RPMI7951 (cell line): ENCODE data around the gene GSK3B. TPM values are rescaled to one million over a fixed set of nuclear protein-coding genes. Genes with fewer than 3 reads are reported as not detected.
"Not testable (repeated sequence)": the region's sequence is repeated elsewhere in the genome, so short reads cannot be mapped to it uniquely, and the experiment has no call there.

Source experiments
- DNase-seq: peaks from one replicate; pipeline ENCODE4 v3.0.0-alpha.2; 2012; ENCODE audit warnings: low read depth
- total RNA-seq: library from RNA; depleted of rRNA; stranded (reverse); fragments of >200 nt; shearing (Covaris generic); gene quantifications from 2 replicates; pipeline ENCODE4 v1.2.3, GENCODE V29; 2014

GSK3B gene
- total RNA-seq, 1 experiment from 2014 or later, result 55.5 TPM

DNA sequence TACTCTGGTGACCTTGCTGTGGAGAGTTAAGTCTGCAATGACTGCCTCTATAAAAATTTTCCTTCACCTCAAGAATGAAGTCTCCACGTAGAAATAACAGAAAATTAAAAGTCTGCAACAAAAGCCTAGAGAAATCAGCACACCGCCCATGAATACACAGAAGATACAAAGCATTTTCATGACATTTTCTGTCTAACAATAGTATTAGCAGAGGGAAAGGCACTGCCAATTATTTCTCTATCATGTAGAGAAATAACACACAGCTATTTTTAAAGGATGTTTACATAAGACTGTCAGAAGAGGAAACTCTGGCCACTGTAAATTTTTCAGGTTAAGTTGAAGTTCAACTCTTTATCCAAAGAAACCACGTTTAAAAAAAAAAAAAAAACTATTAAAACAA lies 80.8 kb downstream of the GSK3B start:
- DNase-seq, result no peak

- not testable (repeated sequence) for DNase-seq
Observed at GRCh38 chr3:120005741-120006140, 88.5 kb downstream of the GSK3B start.

DNA sequence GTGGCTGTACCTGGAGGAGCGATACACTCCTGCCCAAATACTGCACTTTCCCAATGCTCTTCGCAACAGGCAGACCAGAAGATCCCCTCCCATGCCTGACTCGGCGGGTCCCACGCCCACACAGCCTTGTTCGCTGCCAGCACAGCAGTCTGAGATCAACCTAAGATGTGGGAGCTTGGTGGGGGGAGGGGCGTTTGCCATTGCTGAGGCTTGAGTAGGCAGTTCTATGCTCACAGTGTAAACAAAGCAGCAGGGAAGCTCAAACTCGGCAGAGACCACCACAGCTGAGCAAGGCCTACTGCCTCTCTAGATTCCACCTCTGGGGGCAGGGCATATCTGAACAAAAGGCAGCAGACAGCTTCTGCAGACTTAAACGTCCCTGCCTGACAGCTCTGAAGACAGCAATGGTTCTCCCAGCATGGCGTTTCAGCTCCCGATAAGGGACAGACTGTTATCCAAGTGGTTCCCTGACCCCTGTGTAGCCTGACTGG lies 90.2 kb downstream of the GSK3B start:
- DNase-seq, result not testable (repeated sequence)

DNA sequence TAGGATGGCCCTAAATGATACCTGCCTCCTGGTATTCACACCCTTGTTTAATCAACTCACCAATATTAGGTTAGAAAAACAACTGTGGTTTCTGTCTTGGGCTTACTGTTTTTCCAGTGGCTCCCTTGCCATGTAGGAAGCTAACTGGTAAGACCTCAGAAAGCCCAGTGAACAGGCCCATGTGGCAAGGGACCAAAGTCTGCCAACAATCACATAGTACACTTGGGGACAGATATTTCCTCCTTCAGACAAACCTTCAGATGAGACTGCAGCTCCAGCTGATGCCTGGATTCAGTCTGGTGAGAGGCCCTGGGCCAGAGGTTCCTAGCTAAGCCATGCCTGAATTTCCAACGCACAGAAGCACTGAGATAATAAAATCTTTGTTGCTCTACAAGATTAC lies 96.1 kb downstream of the GSK3B start:
- no peak for DNase-seq

DNA sequence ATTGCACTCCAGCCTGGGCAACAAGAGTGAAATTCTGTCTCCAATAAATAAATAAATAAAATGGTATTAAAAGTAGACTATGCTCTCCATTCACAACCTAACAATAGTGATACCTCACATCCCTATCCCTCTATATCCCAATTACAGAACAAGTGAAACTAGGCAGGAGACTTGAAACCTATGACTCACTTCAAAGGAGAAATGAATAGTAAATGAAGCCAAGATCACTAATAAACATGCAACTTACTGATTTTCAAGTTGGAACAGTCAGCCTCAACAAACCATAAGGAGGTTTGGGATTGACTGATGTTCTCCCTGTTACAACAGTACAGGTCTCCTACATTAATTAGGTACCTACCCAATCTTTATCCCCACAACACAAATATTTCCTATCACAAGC lies 103.4 kb downstream of the GSK3B start:
- DNase-seq, result peak; percentile 13

- no peak for DNase-seq
Observed at GRCh38 chr3:119989981-119990655, 104.1 kb downstream of the GSK3B start.

GRCh38 chr3:119986812-119987211 lies 107.4 kb downstream of the GSK3B start:
- not testable (repeated sequence) for DNase-seq

DNA sequence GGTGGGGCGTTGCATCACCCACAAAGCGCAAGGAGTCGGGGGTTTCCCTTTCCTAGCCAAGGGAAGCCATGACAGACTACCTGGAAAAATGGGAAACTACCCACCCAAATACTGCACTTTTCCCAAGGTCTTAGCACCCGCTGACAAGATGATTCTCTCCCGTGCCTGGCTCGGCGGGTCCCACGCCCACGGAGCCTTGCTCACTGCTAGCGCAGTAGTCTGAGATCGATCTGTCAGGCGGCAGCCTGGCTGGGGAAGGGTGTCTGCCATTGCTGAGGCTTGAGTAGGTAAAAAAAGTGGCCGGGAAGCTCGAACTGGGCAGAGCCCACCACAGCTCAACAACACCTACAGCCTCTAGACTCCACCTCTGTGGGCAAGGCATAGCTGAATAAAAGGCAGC lies 112.9 kb downstream of the GSK3B start:
- DNase-seq, result no peak

DNA sequence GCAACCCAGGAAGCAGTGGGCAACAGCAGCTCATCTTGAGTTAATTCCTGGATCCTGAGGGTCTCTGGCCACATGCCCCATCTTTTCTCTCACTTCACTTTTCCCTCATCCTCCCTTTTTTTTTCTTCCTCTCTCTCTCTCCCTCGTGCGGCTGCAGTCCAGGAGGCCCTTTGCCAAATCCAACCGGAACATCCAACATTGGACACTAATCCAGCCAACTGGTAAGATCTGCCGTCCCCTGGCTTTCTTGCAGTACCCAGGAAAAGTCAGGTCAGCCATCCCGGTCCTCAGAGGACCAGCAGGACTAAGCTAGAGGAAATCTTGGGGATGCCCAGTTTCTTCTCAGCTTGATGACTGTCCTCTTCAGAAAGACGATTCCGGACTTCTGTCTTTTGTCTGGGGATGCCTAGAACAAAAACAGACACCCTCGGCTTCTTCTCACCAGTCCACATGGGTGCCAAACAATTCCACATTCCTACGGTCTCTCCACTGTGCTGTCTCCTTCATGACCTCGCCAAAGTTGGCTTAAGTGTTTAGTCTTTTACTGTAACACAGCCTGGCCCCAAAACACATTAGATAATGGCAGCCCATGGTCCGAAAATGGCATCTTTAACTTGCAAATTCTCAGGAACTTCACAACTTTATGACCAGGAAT lies 115.6 kb downstream of the GSK3B start:
- no peak for DNase-seq

- no peak for DNase-seq
Observed at GRCh38 chr3:119977353-119977752, 116.9 kb downstream of the GSK3B start.

- no peak for DNase-seq
Observed at GRCh38 chr3:119976214-119976613, 118.0 kb downstream of the GSK3B start.

GRCh38 chr3:119974656-119975055 lies 119.6 kb downstream of the GSK3B start:
- DNase-seq, result no peak

GRCh38 chr3:119973018-119973646 lies 121.1 kb downstream of the GSK3B start:
- peak; percentile 79 for DNase-seq

DNA sequence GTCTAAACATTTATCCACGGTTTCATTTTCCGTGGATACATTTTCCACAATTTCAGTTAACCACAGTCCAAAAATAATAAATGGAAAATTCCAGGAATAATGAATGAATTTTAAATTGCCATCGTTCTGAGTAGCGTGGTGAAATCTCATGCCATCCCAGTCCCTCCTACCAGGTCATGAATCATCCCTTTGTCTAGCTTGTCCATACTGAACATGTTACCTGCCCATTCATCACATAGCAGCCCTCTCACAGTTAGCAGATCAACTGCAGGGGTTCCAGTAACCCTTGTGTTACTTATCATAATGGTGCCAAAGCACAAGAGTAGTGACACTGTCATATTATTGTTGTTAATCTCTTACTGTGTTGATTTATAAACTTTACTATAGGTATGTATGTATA lies 124.5 kb downstream of the GSK3B start:
- no peak for DNase-seq

DNA sequence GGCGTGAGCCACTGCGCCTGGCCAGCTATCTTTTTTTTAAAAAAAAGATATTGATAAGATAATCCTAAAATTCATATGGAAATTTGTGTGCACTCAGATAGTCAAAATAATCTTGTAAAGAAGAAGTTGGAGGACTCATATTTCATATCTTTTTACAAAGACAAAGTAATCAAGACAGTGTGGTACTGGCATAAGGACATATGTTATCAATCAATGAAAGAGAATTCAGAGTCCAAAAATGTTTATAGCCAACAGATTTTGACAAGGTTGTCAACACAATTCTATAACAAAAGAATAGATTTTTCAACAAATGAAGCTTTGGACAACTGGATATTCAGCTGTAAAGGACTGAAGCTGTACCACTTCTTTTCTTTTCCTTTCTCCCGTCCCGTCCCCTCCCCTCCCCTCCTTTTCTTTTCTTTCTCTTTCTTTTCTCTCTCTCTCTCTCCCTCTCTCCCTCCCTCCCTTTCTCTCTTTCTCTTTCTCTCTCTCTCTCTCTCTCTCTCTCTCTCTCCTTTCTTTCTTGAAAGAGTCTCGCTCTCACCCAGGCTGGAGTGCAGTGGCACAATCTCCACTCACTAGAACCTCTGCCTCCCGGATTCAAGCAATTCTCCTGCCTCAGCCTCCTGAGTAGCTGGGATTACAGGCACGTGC lies 126.8 kb downstream of the GSK3B start:
- no peak for DNase-seq

DNA sequence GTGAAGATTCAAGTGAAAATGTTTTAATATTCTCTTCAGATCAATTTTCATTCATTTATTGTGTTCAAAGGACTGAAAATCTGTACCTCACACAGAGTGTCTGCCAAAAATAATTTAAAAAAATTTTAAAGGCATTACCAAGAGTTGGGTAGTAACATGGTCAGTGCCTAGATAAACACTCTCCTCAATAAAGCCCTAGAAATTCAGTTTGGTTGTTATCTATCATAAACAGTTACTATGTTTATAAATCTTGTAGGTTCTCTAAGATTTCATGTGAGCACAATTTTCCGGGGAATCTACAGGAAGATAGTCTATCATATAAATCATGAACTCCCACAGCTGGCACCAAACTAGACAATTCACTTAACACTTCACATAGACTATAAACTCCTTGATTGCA lies 128.6 kb downstream of the GSK3B start:
- no peak for DNase-seq

- DNase-seq, result no peak
Observed at GRCh38 chr3:119964294-119964693, 130.0 kb downstream of the GSK3B start.

DNA sequence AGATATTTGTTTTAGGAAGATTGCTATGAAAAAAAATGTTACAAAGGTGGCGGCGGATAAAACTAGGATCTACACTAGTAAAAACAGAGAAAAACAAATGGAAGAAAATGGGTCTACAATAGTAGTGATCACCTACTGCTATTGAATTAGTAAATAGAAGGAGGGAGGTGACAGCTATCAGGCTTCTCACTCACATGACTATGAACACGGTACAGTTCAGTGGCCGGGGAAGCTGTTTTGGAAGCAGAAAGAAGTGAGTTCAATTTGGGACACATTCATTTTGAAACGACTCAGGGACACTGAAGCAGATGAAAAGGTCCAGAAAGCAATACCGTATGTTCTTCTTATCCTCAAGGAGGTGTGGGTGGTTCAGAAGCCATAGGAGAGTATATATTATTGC lies 138.3 kb downstream of the GSK3B start:
- no peak for DNase-seq

- DNase-seq, result no peak
Observed at GRCh38 chr3:119950666-119951325, 143.5 kb downstream of the GSK3B start.

DNA sequence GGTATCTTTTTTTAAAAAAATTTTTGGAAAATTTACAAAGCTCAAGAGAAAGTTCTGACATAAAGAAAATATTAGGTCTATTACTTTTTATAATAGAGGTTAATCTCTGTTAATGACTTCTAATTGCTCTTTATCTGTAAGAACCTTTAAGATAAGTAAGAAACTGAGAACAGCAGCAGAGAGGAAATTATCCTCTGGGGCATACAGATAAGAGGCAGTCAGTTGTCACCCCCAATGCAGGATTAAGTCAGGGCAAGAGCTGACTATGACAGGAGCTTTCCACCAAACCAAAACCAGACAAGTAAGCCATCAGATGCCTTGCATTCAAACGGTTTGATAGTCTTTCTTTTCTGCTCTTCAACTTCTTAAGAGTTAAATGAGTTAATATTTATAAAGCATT lies 149.0 kb downstream of the GSK3B start:
- DNase-seq, result no peak

- no peak for DNase-seq
Observed at GRCh38 chr3:119944091-119944490, 150.2 kb downstream of the GSK3B start.

GRCh38 chr3:119939077-119939476 lies 155.2 kb downstream of the GSK3B start:
- DNase-seq, result no peak
